HCT116 (cell line): ENCODE measurements around the gene PLPP2. TPM values are rescaled to one million over a fixed set of nuclear protein-coding genes. Genes with fewer than 3 reads are reported as not detected.
A peak's percentile ranks its signal among the peaks of the same experiment; 100 is the strongest.

ENCODE experiments used
- ATAC-seq: fragments of 200-7000 bp; cut with Tn5 transposase; 2 replicates; pipeline ENCODE4 v1.9.1; 2020; ENCODE audit warnings: mild to moderate bottlenecking, moderate library complexity
- BruUV-seq: library from RNA; stranded (reverse); fragments of 400-500 nt; replicated peaks from 2 replicates; lab custom pipeline; 2021; lab: Mats Ljungman, UMichigan
- CTCF ChIA-PET: fragments of 300-600 bp; sonication (Branson Sonifier 250); formaldehyde crosslinking; loops from one replicate; lab custom pipeline; 2021; ENCODE audit warnings: antibody characterized with exemption; lab: Charles Lee
- POLR2A ChIA-PET: fragments of 300-600, 350-600 bp; sonication (Branson Sonifier 250); formaldehyde crosslinking; loops from one replicate; lab custom pipeline; 2021; ENCODE audit warnings: antibody characterized with exemption; lab: Charles Lee
- RAD21 ChIA-PET, 2 experiments: fragments of 300-600 bp; sonication (Branson Sonifier 250); formaldehyde crosslinking; loops; one replicate each; lab custom pipeline; 2023; ENCODE audit warnings: low total read pairs in 2 of 2; ENCODE audit not compliant: uncharacterized antibody in 2 of 2, unreplicated experiment in 2 of 2, low non-redundant PET in 1 of 2; lab: Charles Lee
- DNase-seq: peaks from one replicate; pipeline ENCODE4 v3.0.0-alpha.2; 2010; ENCODE audit warnings: low read depth, low spot score
- H2AFZ ChIP-seq: fragments of 200-600 bp; shearing (Covaris generic), sonication (generic); 2 replicates; pipeline ENCODE4 v1.6.1; 2017; ENCODE audit warnings: low read depth, mixed run types, mixed read lengths, antibody characterized with exemption, low read length; ENCODE audit not compliant: poor library complexity, severe bottlenecking
- H3K27ac ChIP-seq: 2 replicates; pipeline ENCODE4 v1.5.1; 2012; ENCODE audit warnings: low read depth, low read length
- H3K27me3 ChIP-seq: fragments of 200-600 bp; sonication (generic); 2 replicates; pipeline ENCODE4 v1.6.1; 2016; ENCODE audit warnings: mixed run types, low read length, mixed read lengths; ENCODE audit not compliant: insufficient read depth
- H3K36me3 ChIP-seq, 2 experiments: fragments of 200-500 bp in 1 of 2; fragments of 200-600 bp in 1 of 2; sonication (Bioruptor generic) in 1 of 2; sonication (generic) in 1 of 2; 2 replicates each; pipeline versions ENCODE4 v1.5.1 to v1.6.1; 2014 to 2016; ENCODE audit warnings: low read length in 2 of 2, inconsistent platforms in 1 of 2, mixed read lengths in 1 of 2, mixed run types in 1 of 2; ENCODE audit not compliant: insufficient read depth in 2 of 2, control insufficient read depth in 1 of 2
- H3K4me1 ChIP-seq, 2 experiments: fragments of 200-600 bp in 1 of 2; sonication (generic) in 1 of 2; 2 replicates each; pipeline versions ENCODE4 v1.5.1 to v1.6.1; 2012 to 2017; ENCODE audit warnings: low read length in 2 of 2, inconsistent platforms in 1 of 2, mild to moderate bottlenecking in 1 of 2, mixed read lengths in 1 of 2, mixed run types in 1 of 2, moderate library complexity in 1 of 2; ENCODE audit not compliant: insufficient read depth in 2 of 2, control insufficient read depth in 1 of 2
- H3K4me2 ChIP-seq: fragments of 200-600 bp; sonication (generic); 2 replicates; pipeline ENCODE4 v1.6.1; 2017; ENCODE audit warnings: mixed run types, low read length, mixed read lengths
- H3K4me3 ChIP-seq, 2 experiments: fragments of 200-600 bp in 1 of 2; sonication (generic) in 1 of 2; replicated peaks in 1 of 2; 2 replicates each; pipeline ENCODE4 v1.5.1; 2011 to 2016; ENCODE audit warnings: low read length in 2 of 2, control low read depth in 1 of 2, low read depth in 1 of 2, mild to moderate bottlenecking in 1 of 2, mixed read lengths in 1 of 2, mixed run types in 1 of 2
- H3K79me2 ChIP-seq: fragments of 200-600 bp; sonication (generic); 2 replicates; pipeline ENCODE4 v1.6.1; 2017; ENCODE audit warnings: mild to moderate bottlenecking, mixed run types, low read length, moderate library complexity, mixed read lengths; ENCODE audit not compliant: insufficient read depth
- H3K9ac ChIP-seq: fragments of 200-600 bp; sonication (generic); 2 replicates; pipeline ENCODE4 v1.6.1; 2016; ENCODE audit warnings: low read length, mixed read lengths
- H3K9me2 ChIP-seq: fragments of 200-600 bp; sonication (generic), shearing (Covaris generic); 2 replicates; pipeline ENCODE4 v1.6.1; 2017; ENCODE audit warnings: mixed run types, mild to moderate bottlenecking, moderate library complexity; ENCODE audit not compliant: insufficient read depth
- H3K9me3 ChIP-seq, 2 experiments: fragments of 200-500 bp in 1 of 2; fragments of 200-600 bp in 1 of 2; sonication (Bioruptor generic) in 1 of 2; sonication (generic) in 1 of 2; 2 replicates each; pipeline ENCODE4 v1.6.1; 2014 to 2017; ENCODE audit warnings: low read length in 2 of 2, mixed read lengths in 2 of 2, inconsistent platforms in 1 of 2, low read depth in 1 of 2, mild to moderate bottlenecking in 1 of 2, mixed run types in 1 of 2, moderate library complexity in 1 of 2; ENCODE audit not compliant: control insufficient read depth in 1 of 2, insufficient read depth in 1 of 2
- H4K20me1 ChIP-seq: fragments of 200-600 bp; sonication (generic), shearing (Covaris generic); 2 replicates; pipeline ENCODE4 v1.6.1; 2017; ENCODE audit warnings: mixed run types, mild to moderate bottlenecking, moderate library complexity; ENCODE audit not compliant: insufficient read depth
- CEBPB ChIP-seq: IDR thresholded peaks from 2 replicates; pipeline ENCODE4 v1.6.1; 2012; ENCODE audit warnings: low read depth
- EGR1 ChIP-seq: IDR thresholded peaks from 2 replicates; pipeline ENCODE4 v1.6.1; 2012; ENCODE audit warnings: low read depth
- ELF1 ChIP-seq: IDR thresholded peaks from 2 replicates; pipeline ENCODE4 v1.6.1; 2012; ENCODE audit warnings: low read depth, borderline replicate concordance
- MAX ChIP-seq: IDR thresholded peaks from 2 replicates; pipeline ENCODE4 v1.6.1; 2012
- POLR2AphosphoS5 ChIP-seq: IDR thresholded peaks from 2 replicates; pipeline ENCODE4 v1.6.1; 2011; ENCODE audit warnings: mild to moderate bottlenecking, low read depth, low read length, moderate library complexity
- REST ChIP-seq: IDR thresholded peaks from 2 replicates; pipeline ENCODE4 v1.6.1; 2012; ENCODE audit warnings: low read depth
- SP1 ChIP-seq: IDR thresholded peaks from 2 replicates; pipeline ENCODE4 v1.6.1; 2012; ENCODE audit warnings: low read depth
- TCF7L2 ChIP-seq: IDR thresholded peaks from 2 replicates; pipeline ENCODE4 v1.7.0; 2011; ENCODE audit warnings: borderline replicate concordance, inconsistent platforms; ENCODE audit not compliant: insufficient read depth, insufficient read length; ENCODE audit errors: extremely low read depth
- ZBTB33 ChIP-seq: IDR thresholded peaks from 2 replicates; pipeline ENCODE4 v1.6.1; 2011; ENCODE audit warnings: mild to moderate bottlenecking, low read length, moderate library complexity; ENCODE audit not compliant: insufficient replicate concordance; ENCODE audit errors: extremely low read depth
- intact Hi-C: fragments of 100-400 bp; cut with micrococcal nuclease; formaldehyde crosslinking; loops from 2 replicates; pipeline ENCODE4 v1.10.0; 2022
- total RNA-seq: library from RNA; stranded (reverse); gene quantifications from one replicate; pipeline ENCODE4 v1.2.1, GENCODE V29; 2021; ENCODE audit not compliant: unreplicated experiment

PLPP2 gene
- total RNA-seq, 1 experiment from 2014 or later = 128 TPM

- intact Hi-C loops = no loop called here
- no peak for TF ChIP-seq EGR1
- TF ChIP-seq CEBPB = no peak
- Histone ChIP-seq H3K27me3 (no peaks in the 10 kb centered on the region), H3K4me3 (no peak overlapping the region; a peak in 2 of 4 replicates), H2AFZ (no peak overlapping the region), H3K27ac (peak overlapping the region; percentile 65; the same call in 1 of the 2 replicates), H3K4me2 (peak overlapping the region; percentile 77), H3K36me3 (peaks cover 5 to 11% of the 10 kb centered on the region in 2 experiments; a peak in 3 of 4 replicates), H3K4me1 (peaks cover 12 to 28% of the 10 kb centered on the region in 2 experiments), H3K9ac (peak overlapping the region; percentile 59), H3K9me2 (no peaks in the 10 kb centered on the region), H3K9me3 (no peaks in the 10 kb centered on the region), H3K79me2 (peaks cover 34% of the 10 kb centered on the region), H4K20me1 (no peaks in the 10 kb centered on the region)
- ChIA-PET POLR2A (no interaction called here), RAD21 (no interaction called here), CTCF (no interaction called here)
- ATAC-seq = no peak
- no peak for DNase-seq
- BruUV-seq = no TSS peak
These were observed 1.2 kb upstream of the PLPP2 start for GRCh38 chr19:292281-292884.

GRCh38 chr19:291561-292280 lies 518 bp upstream of the PLPP2 start:
- H3K9ac ChIP-seq = peak overlapping the region; percentile 59
- H3K27ac ChIP-seq = peak overlapping the region; percentile 65; the same call in 1 of the 2 replicates
- H3K4me3 ChIP-seq = peak overlapping the region; percentile 38 to 52
- H3K27me3 ChIP-seq = no peaks in the 10 kb centered on the region
- ChIA-PET CTCF (no interaction called here), RAD21 (no interaction called here), POLR2A (no interaction called here)
- no peaks in the 10 kb centered on the region for H3K9me3 ChIP-seq
- H3K4me1 ChIP-seq = peaks cover 12 to 28% of the 10 kb centered on the region in 2 experiments
- H3K9me2 ChIP-seq = no peaks in the 10 kb centered on the region
- peaks cover 41% of the 10 kb centered on the region for H3K79me2 ChIP-seq
- intact Hi-C loops = no loop called here
- H3K36me3 ChIP-seq = peaks cover 8 to 14% of the 10 kb centered on the region in 2 experiments; a peak in 3 of 4 replicates
- 0 out of 2 replicates have a peak, but pooled peaks have one; percentile 6 for ATAC-seq
- TF ChIP-seq ZBTB33 (no peak), MAX (no peak), POLR2AphosphoS5 (no peak), REST (no peak), CEBPB (no peak), SP1 (no peak), TCF7L2 (no peak), ELF1 (no peak)
- BruUV-seq = no TSS peak
- H4K20me1 ChIP-seq = no peaks in the 10 kb centered on the region
- DNase-seq = no peak
- no peak overlapping the region for H2AFZ ChIP-seq
- peak overlapping the region; percentile 77 for H3K4me2 ChIP-seq
